ENCODE data around the gene MTARC2.
"Not testable (repeated sequence)": the region's sequence is repeated elsewhere in the genome, so short reads cannot be mapped to it uniquely, and the experiment has no call there.

The MTARC2 gene

GRCh38 chr1:220711056-220711809 is 36.9 kb upstream of the MTARC2 start:
- Histone ChIP-seq H3K36me3 (replicated peaks) (no peaks in the 10 kb centered on the region), H3K4me3 (no peak overlapping the region), H3K9me3 (no peaks in the 10 kb centered on the region), H3K4me1 (no peaks in the 10 kb centered on the region), H3K27me3 (ENCODE audit: low read depth) (no peaks in the 10 kb centered on the region)
- in situ Hi-C loops (cut with MboI; ENCODE audit: low sequenced_read_pairs), result no loop called here
- DNase-seq (ENCODE audit: low spot score in 2 of 2), result no peak

GRCh38 chr1:220715986-220716385 is 32.1 kb upstream of the MTARC2 start:
- DNase-seq (ENCODE audit: low spot score in 2 of 2); H3K9me3 ChIP-seq; in situ Hi-C loops (cut with MboI; ENCODE audit: low sequenced_read_pairs); H3K4me1 ChIP-seq; H3K36me3 ChIP-seq (replicated peaks); H3K4me3 ChIP-seq; H3K27me3 ChIP-seq (ENCODE audit: low read depth): not testable (repeated sequence)

GRCh38 chr1:220717800-220718640 is 30.1 kb upstream of the MTARC2 start:
- no peak for DNase-seq (ENCODE audit: low spot score in 2 of 2)
- Histone ChIP-seq H3K4me3 (no peak overlapping the region), H3K36me3 (replicated peaks) (no peaks in the 10 kb centered on the region), H3K9me3 (no peaks in the 10 kb centered on the region), H3K4me1 (no peaks in the 10 kb centered on the region), H3K27me3 (ENCODE audit: low read depth) (no peaks in the 10 kb centered on the region; the same call in 1 of the 2 replicates)
- in situ Hi-C loops (cut with MboI; ENCODE audit: low sequenced_read_pairs), result no loop called here

- H3K4me1 ChIP-seq; DNase-seq (ENCODE audit: low spot score in 2 of 2); H3K36me3 ChIP-seq (replicated peaks); H3K9me3 ChIP-seq; H3K4me3 ChIP-seq; in situ Hi-C loops (cut with MboI; ENCODE audit: low sequenced_read_pairs); H3K27me3 ChIP-seq (ENCODE audit: low read depth): not testable (repeated sequence)
Observed at GRCh38 chr1:220721266-220721665, 26.9 kb upstream of the MTARC2 start.

GRCh38 chr1:220726634-220727033 is 21.5 kb upstream of the MTARC2 start:
- H3K4me3 ChIP-seq, result no peak overlapping the region
- DNase-seq (ENCODE audit: low spot score in 2 of 2), result peak in 1 of 2 experiments; percentile 23
- in situ Hi-C loops (cut with MboI; ENCODE audit: low sequenced_read_pairs), result no loop called here
- no peaks in the 10 kb centered on the region; the same call in 1 of the 2 replicates for H3K9me3 ChIP-seq
- H3K36me3 ChIP-seq (replicated peaks), result no peaks in the 10 kb centered on the region
- H3K27me3 ChIP-seq (ENCODE audit: low read depth), result no peaks in the 10 kb centered on the region
- no peaks in the 10 kb centered on the region for H3K4me1 ChIP-seq

GRCh38 chr1:220727519-220727918 is 20.6 kb upstream of the MTARC2 start:
- H3K9me3 ChIP-seq, result no peaks in the 10 kb centered on the region; the same call in 1 of the 2 replicates
- in situ Hi-C loops (cut with MboI; ENCODE audit: low sequenced_read_pairs), result no loop called here
- DNase-seq (ENCODE audit: low spot score in 2 of 2), result no peak
- no peak overlapping the region for H3K4me3 ChIP-seq
- H3K36me3 ChIP-seq (replicated peaks), result no peaks in the 10 kb centered on the region
- H3K27me3 ChIP-seq (ENCODE audit: low read depth), result no peaks in the 10 kb centered on the region
- H3K4me1 ChIP-seq, result no peaks in the 10 kb centered on the region

GRCh38 chr1:220730486-220730885 is 17.6 kb upstream of the MTARC2 start:
- Histone ChIP-seq H3K4me3 (no peak overlapping the region), H3K4me1 (no peaks in the 10 kb centered on the region; the same call in 1 of the 2 replicates), H3K9me3 (no peaks in the 10 kb centered on the region; the same call in 1 of the 2 replicates), H3K36me3 (replicated peaks) (no peaks in the 10 kb centered on the region), H3K27me3 (ENCODE audit: low read depth) (no peaks in the 10 kb centered on the region)
- DNase-seq (ENCODE audit: low spot score in 2 of 2), result no peak
- in situ Hi-C loops (cut with MboI; ENCODE audit: low sequenced_read_pairs), result no loop called here

- in situ Hi-C loops (cut with MboI; ENCODE audit: low sequenced_read_pairs), result no loop called here
- no peak overlapping the region for H3K4me3 ChIP-seq
- no peak for DNase-seq (ENCODE audit: low spot score in 2 of 2)
Observed at GRCh38 chr1:220732137-220732536, 16.0 kb upstream of the MTARC2 start.

GRCh38 chr1:220732621-220733020 is 15.5 kb upstream of the MTARC2 start:
- Histone ChIP-seq H3K36me3 (replicated peaks) (no peaks in the 10 kb centered on the region), H3K9me3 (no peaks in the 10 kb centered on the region; the same call in 1 of the 2 replicates), H3K27me3 (ENCODE audit: low read depth) (no peaks in the 10 kb centered on the region), H3K4me3 (no peak overlapping the region), H3K4me1 (peaks cover 2% of the 10 kb centered on the region)
- in situ Hi-C loops (cut with MboI; ENCODE audit: low sequenced_read_pairs), result no loop called here
- DNase-seq (ENCODE audit: low spot score in 2 of 2), result no peak

More at GRCh38 chr1:220732137-220732536, 16.0 kb upstream of the MTARC2 start:
- H3K4me1 ChIP-seq, result peaks cover 2% of the 10 kb centered on the region
- H3K27me3 ChIP-seq (ENCODE audit: low read depth), result no peaks in the 10 kb centered on the region
- H3K9me3 ChIP-seq, result no peaks in the 10 kb centered on the region; the same call in 1 of the 2 replicates
- no peaks in the 10 kb centered on the region for H3K36me3 ChIP-seq (replicated peaks)

GRCh38 chr1:220733086-220733601 is 15.0 kb upstream of the MTARC2 start:
- no peak overlapping the region for H3K4me3 ChIP-seq
- no peaks in the 10 kb centered on the region for H3K36me3 ChIP-seq (replicated peaks)
- peaks cover 2% of the 10 kb centered on the region for H3K4me1 ChIP-seq
- no peaks in the 10 kb centered on the region; the same call in 1 of the 2 replicates for H3K9me3 ChIP-seq
- in situ Hi-C loops (cut with MboI; ENCODE audit: low sequenced_read_pairs), result no loop called here
- peak; percentile 64 to 92 for DNase-seq (ENCODE audit: low spot score in 2 of 2)
- no peaks in the 10 kb centered on the region for H3K27me3 ChIP-seq (ENCODE audit: low read depth)

- Histone ChIP-seq H3K27me3 (ENCODE audit: low read depth) (peaks cover 3% of the 10 kb centered on the region; the same call in 1 of the 2 replicates), H3K36me3 (replicated peaks) (no peaks in the 10 kb centered on the region), H3K9me3 (no peaks in the 10 kb centered on the region), H3K4me1 (peaks cover 2% of the 10 kb centered on the region), H3K4me3 (no peak overlapping the region)
- in situ Hi-C loops (cut with MboI; ENCODE audit: low sequenced_read_pairs), result no loop called here
- DNase-seq (ENCODE audit: low spot score in 2 of 2), result no peak
Observed at GRCh38 chr1:220734571-220735326, 13.4 kb upstream of the MTARC2 start.

GRCh38 chr1:220736283-220736682 is 11.8 kb upstream of the MTARC2 start:
- in situ Hi-C loops (cut with MboI; ENCODE audit: low sequenced_read_pairs); DNase-seq (ENCODE audit: low spot score in 2 of 2); H3K4me3 ChIP-seq: not testable (repeated sequence)

GRCh38 chr1:220741349-220741748 is 6.8 kb upstream of the MTARC2 start:
- in situ Hi-C loops (cut with MboI; ENCODE audit: low sequenced_read_pairs), result no loop called here
- H3K4me3 ChIP-seq, result no peak overlapping the region
- peaks cover 5% of the 10 kb centered on the region for H3K27me3 ChIP-seq (ENCODE audit: low read depth)
- no peaks in the 10 kb centered on the region for H3K9me3 ChIP-seq
- DNase-seq (ENCODE audit: low spot score in 2 of 2), result no peak
- peaks cover 2% of the 10 kb centered on the region for H3K4me1 ChIP-seq
- H3K36me3 ChIP-seq (replicated peaks), result no peaks in the 10 kb centered on the region

More at GRCh38 chr1:220736283-220736682, 11.8 kb upstream of the MTARC2 start:
- not testable (repeated sequence) for H3K9me3 ChIP-seq; H3K4me1 ChIP-seq; H3K36me3 ChIP-seq (replicated peaks); H3K27me3 ChIP-seq (ENCODE audit: low read depth)
